ENCODE measurements around the gene MBOAT2. TPM values are rescaled to one million over a fixed set of nuclear protein-coding genes. Genes with fewer than 3 reads are reported as not detected.
A peak's percentile ranks its signal among the peaks of the same experiment; 100 is the strongest.

The MBOAT2 gene
- total RNA-seq, 1 experiment from 2014 or later: 65.1 TPM

GRCh38 chr2:8882094-8882493 lies 121.4 kb downstream of the MBOAT2 start:
- intact Hi-C loops (cut with micrococcal nuclease; ENCODE audit: unreplicated experiment): no loop called here
- Histone ChIP-seq H3K4me3 (ENCODE audit: low read depth, low read length, poor library complexity, severe bottlenecking) (no peak overlapping the region), H3K9me3 (ENCODE audit: low read depth, low read length, poor library complexity, severe bottlenecking) (no peaks in the 10 kb centered on the region), H3K36me3 (ENCODE audit: insufficient read depth, low read length, poor library complexity, severe bottlenecking) (no peaks in the 10 kb centered on the region), H3K27me3 (replicated peaks; ENCODE audit: insufficient read depth, low read depth, low read length, poor library complexity) (no peaks in the 10 kb centered on the region), H3K27ac (ENCODE audit: low read depth, low read length, poor library complexity, severe bottlenecking) (no peak overlapping the region), H3K4me1 (ENCODE audit: insufficient read depth, low read length, poor library complexity, severe bottlenecking) (peaks cover 15% of the 10 kb centered on the region)
- CTCF ChIA-PET: interaction anchor here (0.6 to 1.5 kb wide), 2 partner anchors 258 to 334 kb away, joined by 3 to 5 read pairs; no protein-coding TSS in a partner anchor
- DNase-seq (ENCODE audit: low spot score): peak; percentile 69
- TF ChIP-seq EZH2 (IDR thresholded peaks at IDR 0.05; ENCODE audit: borderline replicate concordance, low read depth, low read length, poor library complexity, severe bottlenecking) (no peak), CTCF (conservative IDR thresholded peaks at IDR 0.05; ENCODE audit: low read depth, low read length) (peak; percentile 65)
- no TSS peak for BruUV-seq (replicated peaks)
- POLR2A ChIA-PET (ENCODE audit: low non-redundant PET): no interaction called here

- Histone ChIP-seq H3K9me3 (ENCODE audit: low read depth, low read length, poor library complexity, severe bottlenecking) (no peaks in the 10 kb centered on the region), H3K27ac (ENCODE audit: low read depth, low read length, poor library complexity, severe bottlenecking) (no peak overlapping the region), H3K4me3 (ENCODE audit: low read depth, low read length, poor library complexity, severe bottlenecking) (no peak overlapping the region), H3K36me3 (ENCODE audit: insufficient read depth, low read length, poor library complexity, severe bottlenecking) (peaks cover 4% of the 10 kb centered on the region), H3K4me1 (ENCODE audit: insufficient read depth, low read length, poor library complexity, severe bottlenecking) (no peaks in the 10 kb centered on the region), H3K27me3 (replicated peaks; ENCODE audit: insufficient read depth, low read depth, low read length, poor library complexity) (no peaks in the 10 kb centered on the region)
- ChIA-PET CTCF (no interaction called here), POLR2A (ENCODE audit: low non-redundant PET) (no interaction called here)
- no TSS peak for BruUV-seq (replicated peaks)
- TF ChIP-seq EZH2 (IDR thresholded peaks at IDR 0.05; ENCODE audit: borderline replicate concordance, low read depth, low read length, poor library complexity, severe bottlenecking) (no peak), CTCF (conservative IDR thresholded peaks at IDR 0.05; ENCODE audit: low read depth, low read length) (no peak)
- DNase-seq (ENCODE audit: low spot score): no peak
- intact Hi-C loops (cut with micrococcal nuclease; ENCODE audit: unreplicated experiment): no loop called here
Measured at GRCh38 chr2:8877894-8878293, 125.6 kb downstream of the MBOAT2 start.

GRCh38 chr2:8877332-8877731 lies 126.2 kb downstream of the MBOAT2 start:
- intact Hi-C loops (cut with micrococcal nuclease; ENCODE audit: unreplicated experiment): no loop called here
- ChIA-PET CTCF (no interaction called here), POLR2A (ENCODE audit: low non-redundant PET) (no interaction called here)
- Histone ChIP-seq H3K4me3 (ENCODE audit: low read depth, low read length, poor library complexity, severe bottlenecking) (no peak overlapping the region), H3K9me3 (ENCODE audit: low read depth, low read length, poor library complexity, severe bottlenecking) (no peaks in the 10 kb centered on the region), H3K27me3 (replicated peaks; ENCODE audit: insufficient read depth, low read depth, low read length, poor library complexity) (no peaks in the 10 kb centered on the region), H3K27ac (ENCODE audit: low read depth, low read length, poor library complexity, severe bottlenecking) (no peak overlapping the region), H3K4me1 (ENCODE audit: insufficient read depth, low read length, poor library complexity, severe bottlenecking) (no peaks in the 10 kb centered on the region), H3K36me3 (ENCODE audit: insufficient read depth, low read length, poor library complexity, severe bottlenecking) (peaks cover 4% of the 10 kb centered on the region)
- DNase-seq (ENCODE audit: low spot score): no peak
- no TSS peak for BruUV-seq (replicated peaks)
- TF ChIP-seq EZH2 (IDR thresholded peaks at IDR 0.05; ENCODE audit: borderline replicate concordance, low read depth, low read length, poor library complexity, severe bottlenecking): no peak
- TF ChIP-seq CTCF (conservative IDR thresholded peaks at IDR 0.05; ENCODE audit: low read depth, low read length): no peak
